Parathyroid adenoma (tissue), 2 donors: ENCODE measurements around the gene CAPN13.

Experiments used
- H2AFZ ChIP-seq: fragments of 300-600 bp; sonication (generic); one replicate; pipeline ENCODE4 v1.7.0; 2017; ENCODE audit warnings: antibody characterized with exemption, mild to moderate bottlenecking
- H3K27ac ChIP-seq: fragments of 300-600 bp; sonication (generic); one replicate; pipeline ENCODE4 v1.7.0; 2017
- H3K27me3 ChIP-seq: fragments of 300-600 bp; sonication (generic); one replicate; pipeline ENCODE4 v1.7.0; 2017; ENCODE audit warnings: low read length; ENCODE audit not compliant: control insufficient read depth, insufficient read depth
- H3K36me3 ChIP-seq: fragments of 300-600 bp; sonication (generic); one replicate; pipeline ENCODE4 v1.7.0; 2017; ENCODE audit warnings: low read length; ENCODE audit not compliant: control insufficient read depth, insufficient read depth
- H3K4me1 ChIP-seq: fragments of 300-600 bp; sonication (generic); one replicate; pipeline ENCODE4 v1.7.0; 2017; ENCODE audit warnings: control low read depth
- H3K4me2 ChIP-seq: fragments of 300-600 bp; sonication (generic); one replicate; pipeline ENCODE4 v1.7.0; 2017; ENCODE audit warnings: low read length
- H3K4me3 ChIP-seq: fragments of 300-600 bp; sonication (generic); one replicate; pipeline ENCODE4 v1.7.0; 2017; ENCODE audit warnings: low read depth, low read length
- H3K79me2 ChIP-seq: fragments of 300-600 bp; sonication (generic); one replicate; pipeline ENCODE4 v1.7.0; 2017; ENCODE audit warnings: control low read depth
- H3K9ac ChIP-seq: fragments of 300-600 bp; sonication (generic); one replicate; pipeline ENCODE4 v1.7.0; 2017; ENCODE audit warnings: mild to moderate bottlenecking
- H3K9me3 ChIP-seq: fragments of 300-600 bp; sonication (generic); one replicate; pipeline ENCODE4 v1.7.0; 2017; ENCODE audit warnings: low read length; ENCODE audit not compliant: control insufficient read depth
- CTCF ChIP-seq: fragments of 300-600 bp; sonication (generic); IDR thresholded peaks from one replicate; pipeline ENCODE4 v1.7.0; 2017; ENCODE audit warnings: antibody characterized with exemption, mild to moderate bottlenecking
- donor health status: primary hyperparathyroidism.

CAPN13 gene

GRCh38 chr2:30792521-30792920 is 14.7 kb downstream of the CAPN13 start:
- no peak overlapping the region for H2AFZ ChIP-seq

GRCh38 chr2:30790879-30791278 is 16.4 kb downstream of the CAPN13 start:
- H3K27me3 ChIP-seq: no peaks in the 10 kb centered on the region
- H3K4me3 ChIP-seq: no peak overlapping the region
- no peaks in the 10 kb centered on the region for H3K9me3 ChIP-seq
- no peak overlapping the region for H2AFZ ChIP-seq
- no peak overlapping the region for H3K27ac ChIP-seq
- H3K9ac ChIP-seq: no peak overlapping the region
- no peaks in the 10 kb centered on the region for H3K79me2 ChIP-seq
- no peaks in the 10 kb centered on the region for H3K4me1 ChIP-seq
- no peak for TF ChIP-seq CTCF
- H3K36me3 ChIP-seq: no peaks in the 10 kb centered on the region
- H3K4me2 ChIP-seq: no peak overlapping the region

More at GRCh38 chr2:30792521-30792920, 14.7 kb downstream of the CAPN13 start:
- no peaks in the 10 kb centered on the region for H3K79me2 ChIP-seq
- H3K9me3 ChIP-seq: no peaks in the 10 kb centered on the region
- no peaks in the 10 kb centered on the region for H3K36me3 ChIP-seq
- no peak overlapping the region for H3K4me3 ChIP-seq
- H3K27me3 ChIP-seq: no peaks in the 10 kb centered on the region
- no peaks in the 10 kb centered on the region for H3K4me1 ChIP-seq
- H3K27ac ChIP-seq: no peak overlapping the region
- no peak overlapping the region for H3K9ac ChIP-seq
- H3K4me2 ChIP-seq: no peak overlapping the region
- TF ChIP-seq CTCF: no peak

- H3K27ac ChIP-seq: no peak overlapping the region
- H3K36me3 ChIP-seq: no peaks in the 10 kb centered on the region
- H2AFZ ChIP-seq: no peak overlapping the region
- H3K27me3 ChIP-seq: no peaks in the 10 kb centered on the region
- no peaks in the 10 kb centered on the region for H3K4me1 ChIP-seq
- H3K9ac ChIP-seq: no peak overlapping the region
- no peaks in the 10 kb centered on the region for H3K79me2 ChIP-seq
- no peak overlapping the region for H3K4me3 ChIP-seq
- H3K9me3 ChIP-seq: no peaks in the 10 kb centered on the region
- no peak overlapping the region for H3K4me2 ChIP-seq
- no peak for TF ChIP-seq CTCF
These were observed 17.5 kb downstream of the CAPN13 start for GRCh38 chr2:30789670-30790210.

GRCh38 chr2:30786923-30787685 is 20.1 kb downstream of the CAPN13 start:
- Histone ChIP-seq H2AFZ (no peak overlapping the region), H3K9me3 (no peaks in the 10 kb centered on the region), H3K27me3 (no peaks in the 10 kb centered on the region), H3K4me3 (no peak overlapping the region), H3K4me1 (no peaks in the 10 kb centered on the region), H3K27ac (no peak overlapping the region), H3K4me2 (no peak overlapping the region), H3K36me3 (no peaks in the 10 kb centered on the region), H3K9ac (no peak overlapping the region), H3K79me2 (no peaks in the 10 kb centered on the region)
- TF ChIP-seq CTCF: no peak

- H3K4me2 ChIP-seq: no peak overlapping the region
- no peaks in the 10 kb centered on the region for H3K27me3 ChIP-seq
- TF ChIP-seq CTCF: no peak
- H2AFZ ChIP-seq: no peak overlapping the region
- no peak overlapping the region for H3K4me3 ChIP-seq
- H3K9me3 ChIP-seq: no peaks in the 10 kb centered on the region
- no peak overlapping the region for H3K27ac ChIP-seq
- H3K79me2 ChIP-seq: no peaks in the 10 kb centered on the region
- H3K4me1 ChIP-seq: no peaks in the 10 kb centered on the region
- H3K36me3 ChIP-seq: no peaks in the 10 kb centered on the region
- no peak overlapping the region for H3K9ac ChIP-seq
These were observed 22.6 kb downstream of the CAPN13 start for GRCh38 chr2:30784682-30785081.
